Naive thymus-derived CD4-positive, alpha-beta T cell (primary cell): ENCODE data around the gene ZCWPW1. TPM values are rescaled to one million over a fixed set of nuclear protein-coding genes. Genes with fewer than 3 reads are reported as not detected.
A peak's percentile ranks its signal among the peaks of the same experiment; 100 is the strongest.

Source experiments
- ATAC-seq: fragments of 150-1000 bp; cut with Tn5 transposase; 2 replicates; pipeline ENCODE4 v1.10.0; 2021; ENCODE audit warnings: mild to moderate bottlenecking, moderate library complexity
- CTCF ChIA-PET: fragments of 350-600 bp; sonication (Branson Sonifier 250); formaldehyde crosslinking; loops from one replicate; lab custom pipeline; 2021; ENCODE audit warnings: antibody characterized with exemption; lab: Charles Lee
- POLR2A ChIA-PET: fragments of 350-600 bp; sonication (Branson Sonifier 250); formaldehyde crosslinking; loops from one replicate; lab custom pipeline; 2021; ENCODE audit warnings: antibody characterized with exemption, inconsistent platforms; lab: Charles Lee
- DNase-seq, 9 donors: peaks; one replicate each; pipeline versions ENCODE4 v3.0.0 to v3.0.0-alpha.2; 2020 to 2022; ENCODE audit warnings: mixed read lengths in 1 of 9
- H3K27ac ChIP-seq: one replicate; pipeline ENCODE4 v1.7.0; 2013; ENCODE audit warnings: mild to moderate bottlenecking, low read depth, low read length, moderate library complexity
- H3K27me3 ChIP-seq, 2 donors: one replicate each; pipeline ENCODE4 v1.7.0; 2013; ENCODE audit warnings: low read length in 2 of 2, mild to moderate bottlenecking in 2 of 2, moderate library complexity in 2 of 2; ENCODE audit not compliant: control insufficient read depth in 2 of 2, insufficient read depth in 2 of 2
- H3K36me3 ChIP-seq, 3 experiments: 1 replicate in 2 of 3; 2 replicates in 1 of 3; pipeline ENCODE4 v1.7.0; 2013; ENCODE audit warnings: low read length in 3 of 3, mild to moderate bottlenecking in 3 of 3, moderate library complexity in 1 of 3; ENCODE audit not compliant: insufficient read depth in 3 of 3, control insufficient read depth in 2 of 3
- H3K4me1 ChIP-seq, 2 donors: one replicate each; pipeline ENCODE4 v1.7.0; 2013; ENCODE audit warnings: low read length in 2 of 2, mild to moderate bottlenecking in 2 of 2, moderate library complexity in 1 of 2; ENCODE audit not compliant: control insufficient read depth in 2 of 2, insufficient read depth in 2 of 2
- H3K4me3 ChIP-seq: 2 replicates; pipeline ENCODE4 v1.7.0; 2013; ENCODE audit warnings: mild to moderate bottlenecking, low read length
- H3K9me3 ChIP-seq, 3 experiments: 1 replicate in 2 of 3; 2 replicates in 1 of 3; pipeline ENCODE4 v1.7.0; 2013; ENCODE audit warnings: low read length in 3 of 3; ENCODE audit not compliant: control insufficient read depth in 2 of 3
- H3K27ac Mint-ChIP-seq, 9 donors: one replicate each; pipeline ENCODE4 v1.8.0; 2020 to 2022; ENCODE audit warnings: mixed read lengths in 9 of 9, mild to moderate bottlenecking in 8 of 9, moderate library complexity in 5 of 9, inconsistent platforms in 2 of 9
- H3K27me3 Mint-ChIP-seq, 5 donors: one replicate each; pipeline ENCODE4 v1.8.0; 2021 to 2022; ENCODE audit warnings: mixed read lengths in 5 of 5, mild to moderate bottlenecking in 1 of 5
- H3K36me3 Mint-ChIP-seq, 5 donors: one replicate each; pipeline ENCODE4 v1.8.0; 2020 to 2022; ENCODE audit warnings: mixed read lengths in 5 of 5, mild to moderate bottlenecking in 3 of 5, inconsistent platforms in 1 of 5
- H3K4me1 Mint-ChIP-seq, 7 donors: one replicate each; pipeline ENCODE4 v1.8.0; 2020 to 2022; ENCODE audit warnings: mixed read lengths in 7 of 7, mild to moderate bottlenecking in 3 of 7, inconsistent platforms in 1 of 7
- H3K4me3 Mint-ChIP-seq, 10 donors: one replicate each; pipeline ENCODE4 v1.8.0; 2020 to 2022; ENCODE audit warnings: mild to moderate bottlenecking in 10 of 10, mixed read lengths in 10 of 10, moderate library complexity in 6 of 10, inconsistent platforms in 2 of 10
- H3K9me3 Mint-ChIP-seq, 11 donors: one replicate each; pipeline ENCODE4 v1.8.0; 2020 to 2022; ENCODE audit warnings: mixed read lengths in 11 of 11, mild to moderate bottlenecking in 4 of 11, inconsistent platforms in 1 of 11, moderate library complexity in 1 of 11
- intact Hi-C, 2 donors: fragments of 100-400 bp; cut with micrococcal nuclease; formaldehyde crosslinking; loops; one replicate each; pipeline ENCODE4 v1.15.1; 2023
- polyA plus RNA-seq, 2 donors: library from polyadenylated mRNA; unstranded; fragments of 300-500 nt; fragmentation: Illumina TruSeq; gene quantifications; one replicate each; pipeline ENCODE4 v1.2.3, GENCODE V29; 2021
- total RNA-seq, 6 experiments: library from RNA in 5 of 6; stranded (reverse) in 5 of 6; gene quantifications; 1 replicate in 5 of 6; 2 replicates in 1 of 6; pipeline ENCODE4 v1.2.3 and lab custom pipeline; 2021 to 2026

ZCWPW1 gene
- total and polyA plus RNA-seq, 7 experiments from 2014 or later = 4.1 to 18.6 (median 7.1) TPM

DNA sequence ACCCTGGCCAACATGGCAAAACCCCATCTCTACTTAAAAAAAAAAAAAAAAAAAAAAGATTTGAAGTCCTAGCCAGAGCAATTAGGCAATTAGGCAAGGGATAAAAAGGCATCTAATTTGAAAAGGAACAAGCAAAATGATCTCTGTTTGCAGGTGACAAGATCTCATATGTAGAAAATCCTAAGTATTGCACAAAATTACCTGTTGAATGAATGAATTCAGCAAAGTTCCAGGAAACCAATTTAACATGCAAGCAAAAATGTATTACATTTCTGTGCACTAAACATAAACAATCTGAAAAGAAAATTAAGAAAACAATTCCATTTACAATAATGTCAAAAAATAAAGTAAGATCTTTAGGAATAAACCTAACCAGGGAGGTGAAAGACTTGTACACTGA, 65.4 kb downstream of the ZCWPW1 start:
- ATAC-seq = no peak
- Mint-ChIP-seq H3K9me3 (peaks cover 0 to 2% (median 0%) of the 10 kb centered on the region in 11 donors), H3K4me1 (peaks cover 10 to 31% (median 15%) of the 10 kb centered on the region in 7 donors), H3K4me3 (no peak overlapping the region), H3K27ac (peak overlapping the region in 1 of 9 donors; percentile 51), H3K36me3 (peaks cover 20 to 53% (median 35%) of the 10 kb centered on the region in 5 donors), H3K27me3 (no peaks in the 10 kb centered on the region)
- Histone ChIP-seq H3K36me3 (peaks cover 9 to 49% (median 17%) of the 10 kb centered on the region in 3 experiments), H3K27ac (no peak overlapping the region), H3K4me1 (peaks cover 0 to 8% of the 10 kb centered on the region in 2 donors), H3K27me3 (no peaks in the 10 kb centered on the region), H3K4me3 (no peak overlapping the region), H3K9me3 (no peaks in the 10 kb centered on the region)
- no peak for DNase-seq
- ChIA-PET POLR2A (no interaction called here), CTCF (no interaction called here)
- intact Hi-C loops = loop anchor here in 1 of 2 donors (5.0 kb wide), 1 partner anchor 34 kb away; no protein-coding TSS in a partner anchor

DNA sequence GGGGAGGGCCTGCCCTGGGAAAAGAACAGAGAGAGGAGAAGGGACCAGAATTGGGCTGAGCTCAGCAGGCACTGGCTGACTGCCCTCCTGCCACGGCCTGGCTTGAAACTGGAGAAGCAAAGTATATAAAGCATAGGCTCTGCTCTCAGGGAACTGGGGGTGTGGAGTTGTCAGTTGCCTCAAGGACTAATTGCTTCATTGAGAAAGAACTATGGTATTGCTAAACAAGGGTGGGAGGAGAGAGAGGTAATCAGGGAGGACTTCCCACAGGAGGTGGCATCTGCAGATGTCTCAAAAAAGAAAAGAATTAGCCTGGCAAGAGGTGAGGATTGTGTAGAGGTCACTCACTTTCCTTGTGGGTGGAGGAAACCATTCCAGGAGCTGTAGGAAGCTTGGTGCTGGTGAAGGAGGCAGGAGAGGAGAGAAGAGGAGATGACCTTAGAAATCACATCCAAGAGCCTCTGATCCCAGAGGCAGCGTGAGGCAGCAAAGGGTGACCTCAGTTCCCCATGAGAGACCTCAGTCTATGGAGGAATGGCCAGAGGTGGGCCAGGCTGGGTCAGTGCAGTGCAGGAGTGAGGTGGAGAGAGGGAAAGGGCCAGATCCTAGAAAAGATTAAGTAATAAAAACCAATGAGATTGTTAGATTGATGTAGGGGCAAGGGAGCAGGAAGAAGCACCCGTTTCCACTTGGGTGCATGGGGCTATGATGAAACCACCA, 68.2 kb downstream of the ZCWPW1 start:
- Mint-ChIP-seq H3K4me3 (peak overlapping the region in 1 of 10 donors; percentile 49), H3K4me1 (peaks cover 0 to 14% (median 3%) of the 10 kb centered on the region in 7 donors), H3K36me3 (peaks cover 19 to 47% (median 30%) of the 10 kb centered on the region in 5 donors), H3K27ac (peak overlapping the region in 7 of 9 donors; percentile 15 to 79 (median 66)), H3K9me3 (peaks cover 0 to 2% (median 0%) of the 10 kb centered on the region in 11 donors), H3K27me3 (no peaks in the 10 kb centered on the region)
- CTCF ChIA-PET = no interaction called here
- no peak for DNase-seq
- no peaks in the 10 kb centered on the region for H3K9me3 ChIP-seq
- POLR2A ChIA-PET = no interaction called here
- intact Hi-C loops = loop anchor here in 1 of 2 donors (5.0 kb wide), 1 partner anchor 37 kb away; no protein-coding TSS in a partner anchor
- no peak for ATAC-seq
- no peak overlapping the region for H3K27ac ChIP-seq
- H3K36me3 ChIP-seq = peaks cover 11 to 77% (median 33%) of the 10 kb centered on the region in 3 experiments
- H3K4me3 ChIP-seq = no peak overlapping the region
- H3K4me1 ChIP-seq = no peaks in the 10 kb centered on the region
- H3K27me3 ChIP-seq = no peaks in the 10 kb centered on the region

GRCh38 chr7:100358857-100359212, 69.7 kb downstream of the ZCWPW1 start:
- Mint-ChIP-seq H3K27ac (peak overlapping the region in 5 of 9 donors; percentile 28 to 60 (median 41)), H3K4me3 (no peak overlapping the region), H3K4me1 (peaks cover 0 to 7% (median 4%) of the 10 kb centered on the region in 7 donors), H3K9me3 (peaks cover 0 to 2% (median 0%) of the 10 kb centered on the region in 11 donors), H3K27me3 (no peaks in the 10 kb centered on the region), H3K36me3 (peaks cover 13 to 44% (median 20%) of the 10 kb centered on the region in 5 donors)
- DNase-seq = no peak
- no peak overlapping the region for H3K27ac ChIP-seq
- H3K4me3 ChIP-seq = no peak overlapping the region
- POLR2A ChIA-PET = no interaction called here
- CTCF ChIA-PET = no interaction called here
- H3K36me3 ChIP-seq = peaks cover 12 to 92% (median 38%) of the 10 kb centered on the region in 3 experiments
- peaks cover 3 to 12% of the 10 kb centered on the region in 2 donors for H3K4me1 ChIP-seq
- H3K27me3 ChIP-seq = no peaks in the 10 kb centered on the region
- no peak for ATAC-seq
- no peaks in the 10 kb centered on the region for H3K9me3 ChIP-seq
- intact Hi-C loops = no loop called here

GRCh38 chr7:100358027-100358856, 70.3 kb downstream of the ZCWPW1 start, which contains the start of gene PILRB:
Gene PILRB, plus strand, starts transcription at chr7:100358117. Its CDS starts 186 bp downstream, at chr7:100358303.
- Histone ChIP-seq H3K36me3 (peaks cover 14 to 94% (median 38%) of the 10 kb centered on the region in 3 experiments), H3K27ac (no peak within 1 kb of the TSS)
- CTCF ChIA-PET = no interaction called here

GRCh38 chr7:100357131-100357561, 71.4 kb downstream of the ZCWPW1 start:
- peaks cover 0 to 17% (median 8%) of the 10 kb centered on the region in 7 donors for H3K4me1 Mint-ChIP-seq
- Histone ChIP-seq H3K27me3 (no peaks in the 10 kb centered on the region), H3K4me3 (no peak overlapping the region), H3K4me1 (peaks cover 19 to 22% of the 10 kb centered on the region in 2 donors), H3K9me3 (no peaks in the 10 kb centered on the region), H3K27ac (no peak overlapping the region), H3K36me3 (peaks cover 15 to 95% (median 38%) of the 10 kb centered on the region in 3 experiments)
- ATAC-seq = no peak
- intact Hi-C loops = no loop called here
- H3K27ac Mint-ChIP-seq = peak overlapping the region in 2 of 9 donors; percentile 25 to 62
- peaks cover 10 to 27% (median 16%) of the 10 kb centered on the region in 5 donors for H3K36me3 Mint-ChIP-seq
- H3K27me3 Mint-ChIP-seq = no peaks in the 10 kb centered on the region
- POLR2A ChIA-PET = no interaction called here
- H3K4me3 Mint-ChIP-seq = no peak overlapping the region
- H3K9me3 Mint-ChIP-seq = no peaks in the 10 kb centered on the region
- no peak for DNase-seq
- CTCF ChIA-PET = no interaction called here

More at GRCh38 chr7:100358027-100358856, 70.3 kb downstream of the ZCWPW1 start, which contains the start of gene PILRB:
- H3K27me3 Mint-ChIP-seq = no peaks in the 10 kb centered on the region
- intact Hi-C loops = no loop called here
- H3K4me3 Mint-ChIP-seq = no peak within 1 kb of the TSS
- Histone ChIP-seq H3K9me3 (no peaks in the 10 kb centered on the region), H3K4me1 (peaks cover 9 to 18% of the 10 kb centered on the region in 2 donors), H3K4me3 (no peak within 1 kb of the TSS), H3K27me3 (no peaks in the 10 kb centered on the region)
- H3K36me3 Mint-ChIP-seq = peaks cover 13 to 38% (median 17%) of the 10 kb centered on the region in 5 donors
- H3K9me3 Mint-ChIP-seq = no peaks in the 10 kb centered on the region
- ATAC-seq (peak; percentile 24), DNase-seq (no peak)
- peak within 1 kb of the TSS in 6 of 9 donors; percentile 28 to 62 (median 50) for H3K27ac Mint-ChIP-seq
- H3K4me1 Mint-ChIP-seq = peaks cover 0 to 13% (median 7%) of the 10 kb centered on the region in 7 donors
- POLR2A ChIA-PET = no interaction called here

DNA sequence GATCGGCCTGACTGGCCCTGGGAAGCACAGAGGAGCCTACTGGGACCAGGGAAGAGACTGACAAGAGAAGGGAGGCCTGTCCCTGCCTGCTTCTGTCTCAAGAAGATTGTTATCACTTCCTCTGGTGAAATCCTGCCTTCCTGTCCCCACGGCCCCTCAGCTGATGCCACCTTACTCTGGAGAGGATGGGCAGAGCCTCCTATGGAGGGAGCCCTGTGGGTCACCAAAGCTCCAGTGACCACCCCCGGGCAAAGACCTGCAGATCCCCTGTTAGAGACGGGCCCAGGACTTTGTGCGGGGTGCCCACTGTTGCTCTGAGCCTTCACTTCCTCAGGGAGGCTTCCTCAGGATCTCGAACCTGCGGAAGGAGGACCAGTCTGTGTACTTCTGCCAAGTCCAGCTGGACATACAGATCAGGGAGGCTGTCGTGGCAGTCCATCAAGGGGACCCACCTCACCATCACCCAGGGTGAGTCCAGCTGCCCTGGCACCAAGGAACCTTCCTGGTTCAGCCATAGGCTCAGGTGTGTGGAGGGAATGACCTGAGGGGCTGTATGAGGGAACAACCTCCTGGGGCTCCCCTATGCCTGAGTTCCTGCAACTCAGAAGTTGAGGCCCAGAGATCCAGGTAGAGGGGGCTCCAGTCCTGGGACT, 72.0 kb downstream of the ZCWPW1 start:
- DNase-seq (no peak), ATAC-seq (no peak)
- Histone ChIP-seq H3K4me3 (no peak overlapping the region), H3K36me3 (peaks cover 15 to 93% (median 38%) of the 10 kb centered on the region in 3 experiments), H3K9me3 (no peaks in the 10 kb centered on the region), H3K27ac (peak overlapping the region; percentile 22), H3K4me1 (peaks cover 23 to 26% of the 10 kb centered on the region in 2 donors), H3K27me3 (no peaks in the 10 kb centered on the region)
- Mint-ChIP-seq H3K27me3 (no peaks in the 10 kb centered on the region), H3K4me3 (no peak overlapping the region), H3K4me1 (peaks cover 1 to 22% (median 9%) of the 10 kb centered on the region in 7 donors), H3K27ac (peak overlapping the region in 2 of 9 donors; percentile 67), H3K36me3 (peaks cover 9 to 24% (median 12%) of the 10 kb centered on the region in 5 donors), H3K9me3 (no peaks in the 10 kb centered on the region)
- intact Hi-C loops = no loop called here
- POLR2A ChIA-PET = no interaction called here
- CTCF ChIA-PET = no interaction called here
